ENCODE results near the gene ADNP2.

The ADNP2 gene

DNA sequence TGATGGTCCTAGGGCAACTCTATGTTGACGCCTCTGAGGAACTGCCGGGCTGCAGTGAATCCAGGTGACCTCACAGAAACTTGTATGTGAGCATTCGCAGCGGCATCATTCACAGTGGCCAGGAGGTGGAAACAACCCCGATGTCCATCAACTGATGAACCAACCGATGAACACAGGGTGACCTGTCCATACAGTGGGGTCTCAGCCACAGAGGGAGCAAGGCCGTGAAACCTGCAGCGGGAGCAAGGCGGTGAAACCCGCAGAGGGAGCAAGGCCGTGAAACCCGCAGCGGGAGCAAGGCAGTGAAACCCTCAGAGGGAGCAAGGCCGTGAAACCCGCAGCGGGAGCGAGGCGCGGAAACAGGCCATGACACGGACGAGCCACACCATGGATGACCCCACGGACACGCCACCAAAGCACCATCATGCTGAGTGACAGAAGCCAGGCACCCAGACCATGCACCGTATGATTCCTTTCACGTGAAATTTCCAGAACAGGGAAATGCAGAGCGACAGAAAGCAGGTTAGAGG lies 75.2 kb downstream of the ADNP2 start:
- Histone ChIP-seq H3K4me3 (ENCODE audit: low read depth, low read length, poor library complexity, severe bottlenecking) (no peak overlapping the region), H3K27ac (ENCODE audit: low read depth, low read length, poor library complexity, severe bottlenecking) (no peak overlapping the region), H3K9me2 (ENCODE audit: low read depth, low read length) (no peaks in the 10 kb centered on the region)

GRCh38 chr18:80185545-80185944 lies 76.5 kb downstream of the ADNP2 start:
- Histone ChIP-seq H3K27me3 (ENCODE audit: insufficient read depth, low read length) (peaks cover 6% of the 10 kb centered on the region), H3K9me2 (ENCODE audit: low read depth, low read length) (no peaks in the 10 kb centered on the region)

More for the DNA sequence above, 75.2 kb downstream of the ADNP2 start:
- Histone ChIP-seq H3K9me3 (ENCODE audit: low read length) (no peaks in the 10 kb centered on the region), H3K36me3 (ENCODE audit: insufficient read depth, low read length) (no peaks in the 10 kb centered on the region), H2AFZ (ENCODE audit: low read length) (no peak overlapping the region), H3K27me3 (ENCODE audit: insufficient read depth, low read length) (peaks cover 10% of the 10 kb centered on the region), H4K20me1 (ENCODE audit: insufficient read depth, low read length) (no peaks in the 10 kb centered on the region), H3K4me1 (ENCODE audit: insufficient read depth, low read length, severe bottlenecking) (no peaks in the 10 kb centered on the region), H3F3A (ENCODE audit: insufficient read depth, low read length) (no peaks in the 10 kb centered on the region), H3K9ac (ENCODE audit: low read length) (no peak overlapping the region), H3K79me2 (ENCODE audit: insufficient read depth, low read length) (no peaks in the 10 kb centered on the region), H3K4me2 (ENCODE audit: low read length) (no peak overlapping the region)
- TF ChIP-seq, protein P1, sequence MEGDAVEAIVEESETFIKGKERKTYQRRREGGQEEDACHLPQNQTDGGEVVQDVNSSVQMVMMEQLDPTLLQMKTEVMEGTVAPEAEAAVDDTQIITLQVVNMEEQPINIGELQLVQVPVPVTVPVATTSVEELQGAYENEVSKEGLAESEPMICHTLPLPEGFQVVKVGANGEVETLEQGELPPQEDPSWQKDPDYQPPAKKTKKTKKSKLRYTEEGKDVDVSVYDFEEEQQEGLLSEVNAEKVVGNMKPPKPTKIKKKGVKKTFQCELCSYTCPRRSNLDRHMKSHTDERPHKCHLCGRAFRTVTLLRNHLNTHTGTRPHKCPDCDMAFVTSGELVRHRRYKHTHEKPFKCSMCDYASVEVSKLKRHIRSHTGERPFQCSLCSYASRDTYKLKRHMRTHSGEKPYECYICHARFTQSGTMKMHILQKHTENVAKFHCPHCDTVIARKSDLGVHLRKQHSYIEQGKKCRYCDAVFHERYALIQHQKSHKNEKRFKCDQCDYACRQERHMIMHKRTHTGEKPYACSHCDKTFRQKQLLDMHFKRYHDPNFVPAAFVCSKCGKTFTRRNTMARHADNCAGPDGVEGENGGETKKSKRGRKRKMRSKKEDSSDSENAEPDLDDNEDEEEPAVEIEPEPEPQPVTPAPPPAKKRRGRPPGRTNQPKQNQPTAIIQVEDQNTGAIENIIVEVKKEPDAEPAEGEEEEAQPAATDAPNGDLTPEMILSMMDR (IDR thresholded peaks at IDR 0.05; ENCODE audit: low read length), result no peak
- no peak for TF ChIP-seq EZH2 (IDR thresholded peaks at IDR 0.05; ENCODE audit: borderline replicate concordance, low read length)

GRCh38 chr18:80187956-80188642 lies 79.0 kb downstream of the ADNP2 start:
- peaks cover 5% of the 10 kb centered on the region for H3K27me3 ChIP-seq (ENCODE audit: insufficient read depth, low read length)
- no peak overlapping the region for H3K27ac ChIP-seq (ENCODE audit: low read depth, low read length, poor library complexity, severe bottlenecking)
- no peaks in the 10 kb centered on the region for H3K9me3 ChIP-seq (ENCODE audit: low read length)
- no peak overlapping the region for H2AFZ ChIP-seq (ENCODE audit: low read length)
- H3K9ac ChIP-seq (ENCODE audit: low read length), result no peak overlapping the region
- no peaks in the 10 kb centered on the region for H3F3A ChIP-seq (ENCODE audit: insufficient read depth, low read length)
- no peak for TF ChIP-seq EZH2 (IDR thresholded peaks at IDR 0.05; ENCODE audit: borderline replicate concordance, low read length)
- TF ChIP-seq, protein P1 (IDR thresholded peaks at IDR 0.05; ENCODE audit: low read length), result no peak
- H3K4me3 ChIP-seq (ENCODE audit: low read depth, low read length, poor library complexity, severe bottlenecking), result no peak overlapping the region
- no peaks in the 10 kb centered on the region for H3K9me2 ChIP-seq (ENCODE audit: low read depth, low read length)
- no peaks in the 10 kb centered on the region for H4K20me1 ChIP-seq (ENCODE audit: insufficient read depth, low read length)
- H3K4me2 ChIP-seq (ENCODE audit: low read length), result no peak overlapping the region
- no peaks in the 10 kb centered on the region for H3K36me3 ChIP-seq (ENCODE audit: insufficient read depth, low read length)
- H3K4me1 ChIP-seq (ENCODE audit: insufficient read depth, low read length, severe bottlenecking), result no peaks in the 10 kb centered on the region
- H3K79me2 ChIP-seq (ENCODE audit: insufficient read depth, low read length), result no peaks in the 10 kb centered on the region

More at GRCh38 chr18:80185545-80185944, 76.5 kb downstream of the ADNP2 start:
- H3K9ac ChIP-seq (ENCODE audit: low read length), result no peak overlapping the region
- TF ChIP-seq EZH2 (IDR thresholded peaks at IDR 0.05; ENCODE audit: borderline replicate concordance, low read length), result no peak
- TF ChIP-seq, protein P1 (IDR thresholded peaks at IDR 0.05; ENCODE audit: low read length), result no peak
- no peaks in the 10 kb centered on the region for H3K4me1 ChIP-seq (ENCODE audit: insufficient read depth, low read length, severe bottlenecking)
- no peaks in the 10 kb centered on the region for H4K20me1 ChIP-seq (ENCODE audit: insufficient read depth, low read length)
- no peak overlapping the region for H3K27ac ChIP-seq (ENCODE audit: low read depth, low read length, poor library complexity, severe bottlenecking)
- no peak overlapping the region for H3K4me2 ChIP-seq (ENCODE audit: low read length)
- no peaks in the 10 kb centered on the region for H3K36me3 ChIP-seq (ENCODE audit: insufficient read depth, low read length)
- no peaks in the 10 kb centered on the region for H3K9me3 ChIP-seq (ENCODE audit: low read length)
- H3F3A ChIP-seq (ENCODE audit: insufficient read depth, low read length), result no peaks in the 10 kb centered on the region
- no peak overlapping the region for H2AFZ ChIP-seq (ENCODE audit: low read length)
- no peaks in the 10 kb centered on the region for H3K79me2 ChIP-seq (ENCODE audit: insufficient read depth, low read length)
- H3K4me3 ChIP-seq (ENCODE audit: low read depth, low read length, poor library complexity, severe bottlenecking), result no peak overlapping the region
